H1 (cell line): ENCODE data around the gene IFITM2. TPM values are rescaled to one million over a fixed set of nuclear protein-coding genes. Genes with fewer than 3 reads are reported as not detected.

ENCODE experiments used
- CTCF ChIA-PET: fragments of 300-600 bp; sonication (Branson Sonifier 250); formaldehyde crosslinking; loops from one replicate; lab custom pipeline; 2021; ENCODE audit not compliant: partially characterized antibody; lab: Charles Lee
- POLR2A ChIA-PET: fragments of 300-600 bp; sonication (Branson Sonifier 250); formaldehyde crosslinking; loops from one replicate; lab custom pipeline; 2021; ENCODE audit warnings: inconsistent platforms; ENCODE audit not compliant: partially characterized antibody; lab: Charles Lee
- DNase-seq, 2 experiments: peaks; one replicate each; pipeline versions ENCODE4 v3.0.0 to v3.0.0-alpha.2; 2010 to 2022; ENCODE audit warnings: low spot score in 2 of 2, low read depth in 1 of 2, mixed read lengths in 1 of 2
- FAIRE-seq: peaks from 2 replicates; lab custom pipeline; 2011; peaks lifted over from hg19 to GRCh38; lab: Jason Lieb, UNC
- H2AFZ ChIP-seq: 2 replicates; pipeline ENCODE4 v1.8.1; 2012; ENCODE audit warnings: low read length, inconsistent platforms
- H2AK5ac ChIP-seq: 2 replicates; pipeline ENCODE4 v1.6.1; 2013; ENCODE audit warnings: low read depth, low read length
- H2BK120ac ChIP-seq: replicated peaks from 2 replicates; pipeline ENCODE3; 2013; ENCODE audit warnings: low read depth, low read length, inconsistent platforms
- H2BK12ac ChIP-seq: 2 replicates; pipeline ENCODE4 v1.6.1; 2013; ENCODE audit warnings: low read depth, low read length
- H2BK15ac ChIP-seq: 2 replicates; pipeline ENCODE4 v1.6.1; 2013; ENCODE audit warnings: low read length
- H2BK20ac ChIP-seq: 2 replicates; pipeline ENCODE4 v1.6.1; 2013; ENCODE audit warnings: low read length
- H2BK5ac ChIP-seq: 2 replicates; pipeline ENCODE4 v1.6.1; 2013; ENCODE audit warnings: low read depth, low read length
- H3K14ac ChIP-seq: 2 replicates; pipeline ENCODE4 v1.6.1; 2013; ENCODE audit warnings: inconsistent platforms; ENCODE audit not compliant: insufficient read length
- H3K18ac ChIP-seq: 2 replicates; pipeline ENCODE4 v1.6.1; 2013; ENCODE audit warnings: low read length; ENCODE audit errors: extremely low read depth
- H3K23ac ChIP-seq: 2 replicates; pipeline ENCODE4 v1.6.1; 2013; ENCODE audit warnings: inconsistent platforms; ENCODE audit not compliant: insufficient read length
- H3K23me2 ChIP-seq: 2 replicates; pipeline ENCODE4 v1.6.1; 2013; ENCODE audit warnings: low read depth, low read length
- H3K27ac ChIP-seq: 2 replicates; pipeline ENCODE4 v1.6.1; 2011; ENCODE audit warnings: low read depth, low read length, inconsistent platforms
- H3K27me3 ChIP-seq, 4 experiments: replicated peaks in 1 of 4; 1 replicate in 1 of 4; 2 replicates in 3 of 4; pipeline versions ENCODE4 v1.6.1 to v1.8.1; 2011 to 2013; ENCODE audit warnings: low read length in 3 of 4, mild to moderate bottlenecking in 3 of 4, inconsistent platforms in 2 of 4, mixed read lengths in 2 of 4, moderate library complexity in 1 of 4; ENCODE audit not compliant: control insufficient read depth in 3 of 4, insufficient read depth in 3 of 4; ENCODE audit errors: extremely low read depth in 1 of 4
- H3K36me3 ChIP-seq, 4 experiments: 2 replicates each; pipeline versions ENCODE4 v1.6.1 to v1.8.1; 2011 to 2013; ENCODE audit warnings: mild to moderate bottlenecking in 4 of 4, low read length in 3 of 4, moderate library complexity in 2 of 4, control low read depth in 1 of 4, inconsistent platforms in 1 of 4; ENCODE audit not compliant: insufficient read depth in 4 of 4, control insufficient read depth in 2 of 4
- H3K4ac ChIP-seq: replicated peaks from 2 replicates; pipeline ENCODE3; 2013; ENCODE audit warnings: low read length, low read depth, mixed read lengths, inconsistent platforms; ENCODE audit not compliant: insufficient read length
- H3K4me1 ChIP-seq, 4 experiments: replicated peaks in 1 of 4; 1 replicate in 1 of 4; 2 replicates in 3 of 4; pipeline versions ENCODE4 v1.6.1 to v1.8.1; 2011 to 2013; ENCODE audit warnings: low read length in 3 of 4, inconsistent platforms in 2 of 4, mixed read lengths in 1 of 4; ENCODE audit not compliant: insufficient read depth in 4 of 4, control insufficient read depth in 3 of 4
- H3K4me2 ChIP-seq, 2 experiments: 2 replicates each; pipeline versions ENCODE4 v1.6.1 to v1.8.1; 2011 to 2013; ENCODE audit warnings: low read depth in 2 of 2, low read length in 2 of 2, control low read depth in 1 of 2, inconsistent platforms in 1 of 2, mild to moderate bottlenecking in 1 of 2; ENCODE audit not compliant: insufficient read depth in 1 of 2
- H3K4me3 ChIP-seq, 4 experiments: fragments of 200-600, 300-600 bp in 1 of 4; sonication (generic), shearing (Covaris generic), sonication (Bioruptor Twin) in 1 of 4; 2 replicates each; pipeline versions ENCODE4 v1.5.1 to v1.8.1; 2011 to 2016; ENCODE audit warnings: low read length in 4 of 4, low read depth in 3 of 4, control low read depth in 2 of 4, inconsistent platforms in 2 of 4, mild to moderate bottlenecking in 2 of 4, mixed read lengths in 1 of 4, moderate library complexity in 1 of 4; ENCODE audit not compliant: insufficient read depth in 2 of 4; ENCODE audit errors: extremely low read depth in 1 of 4
- H3K56ac ChIP-seq: replicated peaks from 2 replicates; pipeline ENCODE3; 2013; ENCODE audit warnings: low read depth, mild to moderate bottlenecking, mixed read lengths, low read length, inconsistent platforms; ENCODE audit not compliant: insufficient read length
- H3K79me1 ChIP-seq: 2 replicates; pipeline ENCODE4 v1.6.1; 2013; ENCODE audit warnings: low read depth, low read length, control low read depth
- H3K79me2 ChIP-seq, 2 experiments: 2 replicates each; pipeline versions ENCODE4 v1.6.1 to v1.8.1; 2012 to 2013; ENCODE audit warnings: low read length in 2 of 2, mild to moderate bottlenecking in 2 of 2, inconsistent platforms in 1 of 2; ENCODE audit not compliant: insufficient read depth in 2 of 2, control insufficient read depth in 1 of 2
- H3K9ac ChIP-seq, 4 experiments: replicated peaks in 1 of 4; 1 replicate in 1 of 4; 2 replicates in 3 of 4; pipeline versions ENCODE4 v1.6.1 to v1.8.1; 2011 to 2013; ENCODE audit warnings: low read depth in 3 of 4, low read length in 3 of 4, control low read depth in 2 of 4, mild to moderate bottlenecking in 2 of 4, moderate library complexity in 2 of 4, inconsistent platforms in 1 of 4; ENCODE audit errors: extremely low read depth in 1 of 4
- H3K9me3 ChIP-seq, 2 experiments: 2 replicates each; pipeline versions ENCODE4 v1.6.1 to v1.8.1; 2012 to 2013; ENCODE audit warnings: mild to moderate bottlenecking in 2 of 2, moderate library complexity in 2 of 2, control low read depth in 1 of 2, inconsistent platforms in 1 of 2, low read depth in 1 of 2, low read length in 1 of 2, mixed read lengths in 1 of 2; ENCODE audit not compliant: insufficient read depth in 2 of 2
- H4K20me1 ChIP-seq, 2 experiments: replicated peaks in 1 of 2; 2 replicates each; pipeline versions ENCODE3 to v1.8.1; 2011 to 2013; ENCODE audit warnings: inconsistent platforms in 2 of 2, low read length in 2 of 2, mild to moderate bottlenecking in 1 of 2; ENCODE audit not compliant: insufficient read depth in 2 of 2, control insufficient read depth in 1 of 2
- H4K5ac ChIP-seq: 2 replicates; pipeline ENCODE4 v1.6.1; 2013; ENCODE audit warnings: low read length, low read depth, mixed read lengths, inconsistent platforms; ENCODE audit not compliant: insufficient read length
- H4K8ac ChIP-seq: 2 replicates; pipeline ENCODE4 v1.8.0; 2013; ENCODE audit warnings: mild to moderate bottlenecking, moderate library complexity, low read length, inconsistent platforms; ENCODE audit not compliant: insufficient read depth; ENCODE audit errors: extremely low read depth
- H4K91ac ChIP-seq: replicated peaks from 2 replicates; pipeline ENCODE3; 2013; ENCODE audit warnings: low read length, mixed read lengths, inconsistent platforms; ENCODE audit not compliant: insufficient read length
- CBX5 ChIP-seq: fragments of 300-800, 300-1000 bp; sonication (generic); IDR thresholded peaks from 2 replicates; pipeline ENCODE4 v1.7.1; 2016; ENCODE audit warnings: antibody characterized with exemption, low read length, low read depth
- CBX8 ChIP-seq: fragments of 300-800, 300-1000 bp; sonication (generic); IDR thresholded peaks from 2 replicates; pipeline ENCODE4 v1.7.1; 2016; ENCODE audit warnings: low read depth, low read length, borderline replicate concordance
- HDAC6 ChIP-seq: IDR thresholded peaks from one replicate; pipeline ENCODE4 v1.7.1; 2012; ENCODE audit warnings: low read depth, mild to moderate bottlenecking, inconsistent platforms, low read length, moderate library complexity
- KDM5A ChIP-seq: fragments of 200-600 bp; IDR thresholded peaks from 2 replicates; pipeline ENCODE4 v1.7.1; 2012; ENCODE audit warnings: mild to moderate bottlenecking, low read length, inconsistent platforms, mixed read lengths
- MAFK ChIP-seq: IDR thresholded peaks from 2 replicates; pipeline ENCODE4 v1.6.1; 2012; ENCODE audit warnings: low read depth, mild to moderate bottlenecking, improper control_type of control experiment, low read length
- NRF1 ChIP-seq: IDR thresholded peaks from 2 replicates; pipeline ENCODE4 v1.6.1; 2011; ENCODE audit warnings: mild to moderate bottlenecking, low read depth, low read length, improper control_type of control experiment
- POLR2A ChIP-seq, 2 experiments: IDR thresholded peaks; 1 replicate in 1 of 2; 2 replicates in 1 of 2; pipeline ENCODE4 v1.6.1; 2011; ENCODE audit warnings: low read depth in 2 of 2, low read length in 2 of 2, mild to moderate bottlenecking in 2 of 2; ENCODE audit errors: control extremely low read depth in 1 of 2
- RBBP5 ChIP-seq: IDR thresholded peaks from 2 replicates; pipeline ENCODE4 v1.7.1; 2012; ENCODE audit warnings: low read depth, mild to moderate bottlenecking, inconsistent platforms, low read length, moderate library complexity, borderline replicate concordance
- SAP30 ChIP-seq: fragments of 300-600 bp; sonication (generic); IDR thresholded peaks from 2 replicates; pipeline ENCODE4 v1.7.1; 2012; ENCODE audit warnings: low read length, moderate library complexity, mild to moderate bottlenecking, inconsistent platforms; ENCODE audit not compliant: insufficient read depth, insufficient replicate concordance
- SP2 ChIP-seq: IDR thresholded peaks from 2 replicates; pipeline ENCODE4 v1.6.1; 2012; ENCODE audit warnings: mild to moderate bottlenecking, low read length, inconsistent platforms
- TAF7 ChIP-seq: optimal IDR thresholded peaks from 2 replicates; pipeline ENCODE3; 2011; ENCODE audit warnings: low read depth, mild to moderate bottlenecking, inconsistent platforms, low read length, moderate library complexity, borderline replicate concordance
- TEAD4 ChIP-seq: IDR thresholded peaks from 2 replicates; pipeline ENCODE4 v1.6.1; 2012; ENCODE audit warnings: low read depth, low read length, inconsistent platforms, mixed read lengths
- WGBS, 2 experiments: shearing (Covaris generic) in 1 of 2; methylation state at CpG; one replicate each; pipeline versions ENCODE4 v1.1.6 to v1.1.7; 2013 to 2015; ENCODE audit warnings: low lambda C conversion rate in 2 of 2, mixed read lengths in 2 of 2, inconsistent platforms in 1 of 2, low coverage in 1 of 2, missing lambda C conversion rate in 1 of 2; ENCODE audit not compliant: insufficient replicate concordance in 2 of 2, insufficient coverage in 1 of 2, insufficient read length in 1 of 2; ENCODE audit errors: extremely low coverage in 1 of 2, missing lambda C conversion rate in 1 of 2; 5-methylcytosine and 5-hydroxymethylcytosine counted together
- polyA plus RNA-seq, 7 experiments: library from polyadenylated mRNA; depleted of rRNA in 3 of 7; stranded (reverse) in 5 of 7; unstranded in 2 of 7; fragments of >200 nt in 5 of 7; fragments of 200-250 nt in 2 of 7; gene quantifications; 1 replicate in 5 of 7; 2 replicates in 1 of 7; 4 replicates in 1 of 7; pipeline versions ENCODE4 v1.2.1 to v1.2.3, GENCODE V29; 2011 to 2013; ENCODE audit warnings: missing spikeins in 2 of 7, mixed read lengths in 2 of 7
- total RNA-seq: library from RNA; stranded (reverse); fragmentation: NEBNext Ultra II Directional; extraction: Animal tissue kit (Norgen Biotek cat#: 25700); gene quantifications from 2 replicates; pipeline ENCODE4 v1.2.1, GENCODE V29; 2021

Gene IFITM2
- total and polyA plus RNA-seq, 2 of the 8 experiments (the other 6 are each of a cell fraction or from before 2014, with no cell fraction given): 399 to 764 TPM

DNA sequence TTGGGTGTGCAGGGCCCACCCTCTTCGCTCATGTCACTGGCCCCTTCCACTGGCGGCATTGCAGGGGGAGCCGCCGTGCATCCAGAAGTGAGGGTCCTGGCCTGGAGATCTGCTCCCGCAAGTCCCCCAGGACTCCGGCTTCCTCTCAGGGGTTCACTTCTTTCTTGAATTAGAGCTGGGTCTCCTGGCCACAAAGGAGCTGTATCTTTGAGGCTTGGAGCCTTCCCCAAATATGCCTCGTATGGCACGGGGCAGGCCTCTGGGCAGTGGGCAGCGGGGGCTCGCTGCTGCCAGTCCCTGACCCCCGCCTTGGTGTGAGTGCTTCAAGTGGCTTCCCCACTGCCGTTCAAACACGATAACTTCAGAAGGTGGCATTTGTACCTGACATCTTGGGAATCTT, 20.4 kb downstream of the IFITM2 start:
- Histone ChIP-seq H2AK5ac (no peak overlapping the region), H4K8ac (no peak overlapping the region; the same call in 1 of the 2 replicates), H3K23ac (no peak overlapping the region), H2BK5ac (no peak overlapping the region; the same call in 1 of the 2 replicates), H3K27ac (no peak overlapping the region), H2BK15ac (no peak overlapping the region), H2BK120ac (no peak overlapping the region), H3K9me3 (peaks cover 7 to 8% of the 10 kb centered on the region in 2 experiments; a peak in 3 of 4 replicates), H3K9ac (no peak overlapping the region), H3K4me2 (no peak overlapping the region), H3K4me3 (no peak overlapping the region), H3K79me1 (no peaks in the 10 kb centered on the region), H3K36me3 (no peaks in the 10 kb centered on the region), H3K14ac (no peak overlapping the region), H4K20me1 (no peaks in the 10 kb centered on the region), H3K27me3 (no peaks in the 10 kb centered on the region), H2BK20ac (no peak overlapping the region), H4K5ac (no peak overlapping the region), H3K18ac (no peak overlapping the region), H2BK12ac (peak overlapping the region; percentile 71; the same call in 1 of the 2 replicates), H3K4me1 (peaks cover 0 to 14% (median 2%) of the 10 kb centered on the region in 4 experiments; a peak in 4 of 7 replicates), H3K23me2 (no peaks in the 10 kb centered on the region), H3K79me2 (no peaks in the 10 kb centered on the region), H4K91ac (peak overlapping the region; percentile 5), H3K56ac (no peak overlapping the region), H3K4ac (peak overlapping the region; percentile 46), H2AFZ (no peak overlapping the region)
- FAIRE-seq (no peak), DNase-seq (no peak)
- ChIA-PET POLR2A (interaction anchor here (0.7 to 1.8 kb wide), 6 partner anchors 9 to 26 kb away, joined by 3 to 8 read pairs (median 4); partner anchors contain the start of gene IFITM2), CTCF (interaction anchor here (1.0 to 2.4 kb wide), 4 partner anchors 11 to 121 kb away, joined by 3 to 6 read pairs (median 4); partner anchors contain the start of gene BET1L)
- TF ChIP-seq TEAD4: no peak
- no peak for TF ChIP-seq KDM5A
- no peak for TF ChIP-seq RBBP5
- no peak for TF ChIP-seq MAFK
- no peak for TF ChIP-seq POLR2A (IDR thresholded peaks at IDR 0.05; ENCODE audit: control extremely low read depth in 1 of 2, low read depth in 2 of 2, low read length in 2 of 2)
- TF ChIP-seq SP2: no peak
- no peak for TF ChIP-seq SAP30
- no peak for TF ChIP-seq NRF1
- TF ChIP-seq TAF7: no peak
- TF ChIP-seq CBX5: no peak
- TF ChIP-seq CBX8: no peak
- no peak for TF ChIP-seq HDAC6
- 95% methylated on average over 13 of the region's 13 CpGs; no CpG with 5 or more reads in 1 of the 2 experiments for WGBS, 2 experiments
